OCI-LY3 (cell line): ENCODE data around the gene SPATA19.

ENCODE experiments used
- EZH2phosphoT487 ChIP-seq: fragments of 200-600 bp; shearing (Covaris generic); IDR thresholded peaks from 2 replicates; pipeline ENCODE4 v1.6.1; 2018; ENCODE audit warnings: antibody characterized with exemption, mixed run types, low read depth
- TF ChIP-seq, protein P1 (sequence below): fragments of 200-600, 300-600 bp; sonication (generic); IDR thresholded peaks from 2 replicates; pipeline ENCODE4 v1.5.1; 2014; ENCODE audit warnings: antibody characterized with exemption, low read length, low read depth

DNA sequence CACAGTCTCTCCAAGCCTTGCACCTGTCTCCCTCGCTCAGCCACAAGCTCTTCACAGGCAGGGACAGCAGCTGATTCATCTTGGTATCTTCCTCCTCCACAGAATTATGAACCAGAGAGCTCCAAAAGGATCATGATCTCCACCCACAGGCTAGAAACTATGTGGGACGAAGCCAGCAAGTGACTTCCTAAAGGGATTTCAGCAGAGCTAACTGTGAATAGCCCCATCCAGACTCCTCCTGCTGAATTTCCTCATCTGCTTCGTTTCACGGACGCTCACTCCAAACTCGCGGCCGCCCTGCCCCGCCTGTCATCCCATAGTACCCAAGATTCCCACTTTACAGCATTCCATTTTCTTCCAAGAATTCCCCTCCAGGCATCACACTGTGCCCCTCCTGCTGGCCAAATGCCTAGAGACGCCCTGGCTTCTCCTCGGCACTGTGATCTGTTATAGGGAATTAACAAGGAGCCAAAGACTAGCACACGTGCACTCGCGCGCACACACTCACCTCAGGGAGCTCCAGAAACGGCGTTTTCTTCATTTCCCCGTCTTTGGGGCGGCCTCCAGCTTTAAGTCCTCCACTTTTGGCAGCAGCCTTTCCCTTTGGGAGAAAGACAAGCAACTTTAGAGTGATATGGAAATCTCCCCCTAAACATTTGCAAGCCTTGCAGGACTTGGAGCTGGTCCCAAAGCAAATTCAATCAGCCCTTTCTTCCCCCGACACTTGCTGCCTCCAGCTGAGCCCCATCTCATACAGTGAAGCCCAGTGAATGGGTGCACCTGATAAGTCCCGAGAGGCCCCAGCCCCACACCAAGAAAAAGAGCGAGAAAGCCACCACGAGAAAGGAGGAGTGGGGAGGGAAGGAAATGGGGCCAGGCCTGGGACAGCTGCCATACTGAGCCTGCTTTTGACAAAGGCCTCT lies 35.5 kb downstream of the SPATA19 start:
- TF ChIP-seq, protein P1, sequence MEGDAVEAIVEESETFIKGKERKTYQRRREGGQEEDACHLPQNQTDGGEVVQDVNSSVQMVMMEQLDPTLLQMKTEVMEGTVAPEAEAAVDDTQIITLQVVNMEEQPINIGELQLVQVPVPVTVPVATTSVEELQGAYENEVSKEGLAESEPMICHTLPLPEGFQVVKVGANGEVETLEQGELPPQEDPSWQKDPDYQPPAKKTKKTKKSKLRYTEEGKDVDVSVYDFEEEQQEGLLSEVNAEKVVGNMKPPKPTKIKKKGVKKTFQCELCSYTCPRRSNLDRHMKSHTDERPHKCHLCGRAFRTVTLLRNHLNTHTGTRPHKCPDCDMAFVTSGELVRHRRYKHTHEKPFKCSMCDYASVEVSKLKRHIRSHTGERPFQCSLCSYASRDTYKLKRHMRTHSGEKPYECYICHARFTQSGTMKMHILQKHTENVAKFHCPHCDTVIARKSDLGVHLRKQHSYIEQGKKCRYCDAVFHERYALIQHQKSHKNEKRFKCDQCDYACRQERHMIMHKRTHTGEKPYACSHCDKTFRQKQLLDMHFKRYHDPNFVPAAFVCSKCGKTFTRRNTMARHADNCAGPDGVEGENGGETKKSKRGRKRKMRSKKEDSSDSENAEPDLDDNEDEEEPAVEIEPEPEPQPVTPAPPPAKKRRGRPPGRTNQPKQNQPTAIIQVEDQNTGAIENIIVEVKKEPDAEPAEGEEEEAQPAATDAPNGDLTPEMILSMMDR = no peak
- TF ChIP-seq EZH2phosphoT487 = no peak
